H1 (cell line): Measurements from ENCODE around the gene THAP7. TPM values are rescaled to one million over a fixed set of nuclear protein-coding genes. Genes with fewer than 3 reads are reported as not detected.

Source experiments
- CTCF ChIA-PET: fragments of 300-600 bp; sonication (Branson Sonifier 250); formaldehyde crosslinking; loops from one replicate; lab custom pipeline; 2021; ENCODE audit not compliant: partially characterized antibody; lab: Charles Lee
- POLR2A ChIA-PET: fragments of 300-600 bp; sonication (Branson Sonifier 250); formaldehyde crosslinking; loops from one replicate; lab custom pipeline; 2021; ENCODE audit warnings: inconsistent platforms; ENCODE audit not compliant: partially characterized antibody; lab: Charles Lee
- DNase-seq, 2 experiments: peaks; one replicate each; pipeline versions ENCODE4 v3.0.0 to v3.0.0-alpha.2; 2010 to 2022; ENCODE audit warnings: low spot score in 2 of 2, low read depth in 1 of 2, mixed read lengths in 1 of 2
- FAIRE-seq: peaks from 2 replicates; lab custom pipeline; 2011; peaks lifted over from hg19 to GRCh38; lab: Jason Lieb, UNC
- H2AFZ ChIP-seq: 2 replicates; pipeline ENCODE4 v1.8.1; 2012; ENCODE audit warnings: low read length, inconsistent platforms
- H2AK5ac ChIP-seq: 2 replicates; pipeline ENCODE4 v1.6.1; 2013; ENCODE audit warnings: low read depth, low read length
- H2BK120ac ChIP-seq: replicated peaks from 2 replicates; pipeline ENCODE3; 2013; ENCODE audit warnings: low read depth, low read length, inconsistent platforms
- H2BK12ac ChIP-seq: 2 replicates; pipeline ENCODE4 v1.6.1; 2013; ENCODE audit warnings: low read depth, low read length
- H2BK15ac ChIP-seq: 2 replicates; pipeline ENCODE4 v1.6.1; 2013; ENCODE audit warnings: low read length
- H2BK20ac ChIP-seq: 2 replicates; pipeline ENCODE4 v1.6.1; 2013; ENCODE audit warnings: low read length
- H2BK5ac ChIP-seq: 2 replicates; pipeline ENCODE4 v1.6.1; 2013; ENCODE audit warnings: low read depth, low read length
- H3K14ac ChIP-seq: 2 replicates; pipeline ENCODE4 v1.6.1; 2013; ENCODE audit warnings: inconsistent platforms; ENCODE audit not compliant: insufficient read length
- H3K18ac ChIP-seq: 2 replicates; pipeline ENCODE4 v1.6.1; 2013; ENCODE audit warnings: low read length; ENCODE audit errors: extremely low read depth
- H3K23ac ChIP-seq: 2 replicates; pipeline ENCODE4 v1.6.1; 2013; ENCODE audit warnings: inconsistent platforms; ENCODE audit not compliant: insufficient read length
- H3K23me2 ChIP-seq: 2 replicates; pipeline ENCODE4 v1.6.1; 2013; ENCODE audit warnings: low read depth, low read length
- H3K27ac ChIP-seq: 2 replicates; pipeline ENCODE4 v1.6.1; 2011; ENCODE audit warnings: low read depth, low read length, inconsistent platforms
- H3K27me3 ChIP-seq, 4 experiments: replicated peaks in 1 of 4; 1 replicate in 1 of 4; 2 replicates in 3 of 4; pipeline versions ENCODE4 v1.6.1 to v1.8.1; 2011 to 2013; ENCODE audit warnings: low read length in 3 of 4, mild to moderate bottlenecking in 3 of 4, inconsistent platforms in 2 of 4, mixed read lengths in 2 of 4, moderate library complexity in 1 of 4; ENCODE audit not compliant: control insufficient read depth in 3 of 4, insufficient read depth in 3 of 4; ENCODE audit errors: extremely low read depth in 1 of 4
- H3K36me3 ChIP-seq, 4 experiments: 2 replicates each; pipeline versions ENCODE4 v1.6.1 to v1.8.1; 2011 to 2013; ENCODE audit warnings: mild to moderate bottlenecking in 4 of 4, low read length in 3 of 4, moderate library complexity in 2 of 4, control low read depth in 1 of 4, inconsistent platforms in 1 of 4; ENCODE audit not compliant: insufficient read depth in 4 of 4, control insufficient read depth in 2 of 4
- H3K4ac ChIP-seq: replicated peaks from 2 replicates; pipeline ENCODE3; 2013; ENCODE audit warnings: low read length, low read depth, mixed read lengths, inconsistent platforms; ENCODE audit not compliant: insufficient read length
- H3K4me1 ChIP-seq, 4 experiments: replicated peaks in 1 of 4; 1 replicate in 1 of 4; 2 replicates in 3 of 4; pipeline versions ENCODE4 v1.6.1 to v1.8.1; 2011 to 2013; ENCODE audit warnings: low read length in 3 of 4, inconsistent platforms in 2 of 4, mixed read lengths in 1 of 4; ENCODE audit not compliant: insufficient read depth in 4 of 4, control insufficient read depth in 3 of 4
- H3K4me2 ChIP-seq, 2 experiments: 2 replicates each; pipeline versions ENCODE4 v1.6.1 to v1.8.1; 2011 to 2013; ENCODE audit warnings: low read depth in 2 of 2, low read length in 2 of 2, control low read depth in 1 of 2, inconsistent platforms in 1 of 2, mild to moderate bottlenecking in 1 of 2; ENCODE audit not compliant: insufficient read depth in 1 of 2
- H3K4me3 ChIP-seq, 4 experiments: fragments of 200-600, 300-600 bp in 1 of 4; sonication (generic), shearing (Covaris generic), sonication (Bioruptor Twin) in 1 of 4; 2 replicates each; pipeline versions ENCODE4 v1.5.1 to v1.8.1; 2011 to 2016; ENCODE audit warnings: low read length in 4 of 4, low read depth in 3 of 4, control low read depth in 2 of 4, inconsistent platforms in 2 of 4, mild to moderate bottlenecking in 2 of 4, mixed read lengths in 1 of 4, moderate library complexity in 1 of 4; ENCODE audit not compliant: insufficient read depth in 2 of 4; ENCODE audit errors: extremely low read depth in 1 of 4
- H3K56ac ChIP-seq: replicated peaks from 2 replicates; pipeline ENCODE3; 2013; ENCODE audit warnings: low read depth, mild to moderate bottlenecking, mixed read lengths, low read length, inconsistent platforms; ENCODE audit not compliant: insufficient read length
- H3K79me1 ChIP-seq: 2 replicates; pipeline ENCODE4 v1.6.1; 2013; ENCODE audit warnings: low read depth, low read length, control low read depth
- H3K79me2 ChIP-seq, 2 experiments: 2 replicates each; pipeline versions ENCODE4 v1.6.1 to v1.8.1; 2012 to 2013; ENCODE audit warnings: low read length in 2 of 2, mild to moderate bottlenecking in 2 of 2, inconsistent platforms in 1 of 2; ENCODE audit not compliant: insufficient read depth in 2 of 2, control insufficient read depth in 1 of 2
- H3K9ac ChIP-seq, 4 experiments: replicated peaks in 1 of 4; 1 replicate in 1 of 4; 2 replicates in 3 of 4; pipeline versions ENCODE4 v1.6.1 to v1.8.1; 2011 to 2013; ENCODE audit warnings: low read depth in 3 of 4, low read length in 3 of 4, control low read depth in 2 of 4, mild to moderate bottlenecking in 2 of 4, moderate library complexity in 2 of 4, inconsistent platforms in 1 of 4; ENCODE audit errors: extremely low read depth in 1 of 4
- H3K9me3 ChIP-seq, 2 experiments: 2 replicates each; pipeline versions ENCODE4 v1.6.1 to v1.8.1; 2012 to 2013; ENCODE audit warnings: mild to moderate bottlenecking in 2 of 2, moderate library complexity in 2 of 2, control low read depth in 1 of 2, inconsistent platforms in 1 of 2, low read depth in 1 of 2, low read length in 1 of 2, mixed read lengths in 1 of 2; ENCODE audit not compliant: insufficient read depth in 2 of 2
- H4K20me1 ChIP-seq, 2 experiments: replicated peaks in 1 of 2; 2 replicates each; pipeline versions ENCODE3 to v1.8.1; 2011 to 2013; ENCODE audit warnings: inconsistent platforms in 2 of 2, low read length in 2 of 2, mild to moderate bottlenecking in 1 of 2; ENCODE audit not compliant: insufficient read depth in 2 of 2, control insufficient read depth in 1 of 2
- H4K5ac ChIP-seq: 2 replicates; pipeline ENCODE4 v1.6.1; 2013; ENCODE audit warnings: low read length, low read depth, mixed read lengths, inconsistent platforms; ENCODE audit not compliant: insufficient read length
- H4K8ac ChIP-seq: 2 replicates; pipeline ENCODE4 v1.8.0; 2013; ENCODE audit warnings: mild to moderate bottlenecking, moderate library complexity, low read length, inconsistent platforms; ENCODE audit not compliant: insufficient read depth; ENCODE audit errors: extremely low read depth
- H4K91ac ChIP-seq: replicated peaks from 2 replicates; pipeline ENCODE3; 2013; ENCODE audit warnings: low read length, mixed read lengths, inconsistent platforms; ENCODE audit not compliant: insufficient read length
- CTBP2 ChIP-seq: IDR thresholded peaks from 2 replicates; pipeline ENCODE4 v1.7.0; 2011; ENCODE audit warnings: borderline replicate concordance, mild to moderate bottlenecking, moderate library complexity, mixed read lengths, low read length; ENCODE audit not compliant: insufficient read depth, insufficient read length
- NRF1 ChIP-seq: IDR thresholded peaks from 2 replicates; pipeline ENCODE4 v1.6.1; 2011; ENCODE audit warnings: mild to moderate bottlenecking, low read depth, low read length, improper control_type of control experiment
- SIN3A ChIP-seq, 2 experiments: IDR thresholded peaks in 1 of 2; conservative IDR thresholded peaks in 1 of 2; 2 replicates each; pipeline ENCODE4 v1.6.1; 2011 to 2012; ENCODE audit warnings: low read length in 2 of 2, improper control_type of control experiment in 1 of 2, low read depth in 1 of 2, mild to moderate bottlenecking in 1 of 2
- SP1 ChIP-seq: IDR thresholded peaks from 2 replicates; pipeline ENCODE4 v1.6.1; 2011; ENCODE audit warnings: low read depth, low read length
- WGBS, 2 experiments: shearing (Covaris generic) in 1 of 2; methylation state at CpG; one replicate each; pipeline versions ENCODE4 v1.1.6 to v1.1.7; 2013 to 2015; ENCODE audit warnings: low lambda C conversion rate in 2 of 2, mixed read lengths in 2 of 2, inconsistent platforms in 1 of 2, low coverage in 1 of 2, missing lambda C conversion rate in 1 of 2; ENCODE audit not compliant: insufficient replicate concordance in 2 of 2, insufficient coverage in 1 of 2, insufficient read length in 1 of 2; ENCODE audit errors: extremely low coverage in 1 of 2, missing lambda C conversion rate in 1 of 2; 5-methylcytosine and 5-hydroxymethylcytosine counted together
- polyA plus RNA-seq, 7 experiments: library from polyadenylated mRNA; depleted of rRNA in 3 of 7; stranded (reverse) in 5 of 7; unstranded in 2 of 7; fragments of >200 nt in 5 of 7; fragments of 200-250 nt in 2 of 7; gene quantifications; 1 replicate in 5 of 7; 2 replicates in 1 of 7; 4 replicates in 1 of 7; pipeline versions ENCODE4 v1.2.1 to v1.2.3, GENCODE V29; 2011 to 2013; ENCODE audit warnings: missing spikeins in 2 of 7, mixed read lengths in 2 of 7
- total RNA-seq: library from RNA; stranded (reverse); fragmentation: NEBNext Ultra II Directional; extraction: Animal tissue kit (Norgen Biotek cat#: 25700); gene quantifications from 2 replicates; pipeline ENCODE4 v1.2.1, GENCODE V29; 2021

The THAP7 gene
- total and polyA plus RNA-seq, 2 of the 8 experiments (the other 6 are each of a cell fraction or from before 2014, with no cell fraction given), result 16.9 to 32.5 TPM

DNA sequence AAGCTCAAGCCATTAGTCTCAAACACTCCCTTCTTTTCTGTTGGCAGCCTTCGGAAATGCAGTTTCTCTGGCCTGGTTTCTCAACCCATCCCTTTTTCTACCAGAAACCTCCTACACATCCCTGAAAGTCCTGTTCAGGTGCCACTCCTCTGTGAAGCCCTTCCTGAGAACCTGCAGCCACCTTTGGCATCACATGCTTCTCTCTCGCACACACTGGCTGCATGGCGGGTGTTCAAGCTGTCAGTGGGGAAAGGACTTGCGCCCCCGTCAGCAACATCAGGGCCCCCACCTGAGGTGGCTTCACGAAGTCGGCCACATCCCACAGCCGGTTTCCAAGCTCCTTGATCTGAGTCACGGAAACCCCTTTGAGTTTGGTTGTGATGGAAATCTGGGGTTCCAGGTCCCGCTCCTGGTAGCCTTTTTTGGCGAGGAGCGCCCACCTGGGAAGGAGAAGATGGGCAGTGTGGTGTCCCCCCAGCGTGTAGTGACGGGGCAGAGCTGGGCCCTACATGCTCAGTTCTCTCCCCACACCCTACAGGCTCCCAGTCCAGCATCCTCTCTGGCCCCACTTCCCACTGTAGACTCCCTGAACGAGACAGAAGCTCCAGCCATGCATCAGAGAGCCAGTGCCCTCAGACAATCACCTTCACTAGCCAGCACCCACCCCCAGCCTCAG lies 42.1 kb upstream of the THAP7 start:
- Histone ChIP-seq H3K23ac (no peak overlapping the region), H3K4me1 (peaks cover 0 to 10% (median 0%) of the 10 kb centered on the region in 4 experiments; a peak in 2 of 7 replicates), H3K9me3 (no peaks in the 10 kb centered on the region), H4K91ac (no peak overlapping the region), H3K4me2 (no peak overlapping the region), H2BK20ac (no peak overlapping the region), H3K36me3 (no peaks in the 10 kb centered on the region), H3K27me3 (peaks cover 0 to 7% (median 2%) of the 10 kb centered on the region in 4 experiments; a peak in 3 of 7 replicates), H3K56ac (no peak overlapping the region), H2AFZ (no peak overlapping the region), H3K4ac (no peak overlapping the region), H2AK5ac (no peak overlapping the region), H3K23me2 (peaks cover 6% of the 10 kb centered on the region; the same call in 1 of the 2 replicates), H3K14ac (no peak overlapping the region), H3K79me2 (no peaks in the 10 kb centered on the region), H3K4me3 (no peak overlapping the region), H3K9ac (no peak overlapping the region), H4K20me1 (no peaks in the 10 kb centered on the region), H2BK120ac (no peak overlapping the region), H3K18ac (no peak overlapping the region), H2BK15ac (no peak overlapping the region), H3K79me1 (no peaks in the 10 kb centered on the region), H4K5ac (no peak overlapping the region), H2BK5ac (no peak overlapping the region), H2BK12ac (no peak overlapping the region), H3K27ac (no peak overlapping the region), H4K8ac (no peak overlapping the region)
- ChIA-PET CTCF (interaction anchor here (0.8 to 3.9 kb wide), 7 partner anchors 10 to 62 kb away, joined by 3 to 18 read pairs (median 4); partner anchors contain the start of gene LZTR1), POLR2A (interaction anchor here (0.7 to 1.8 kb wide), 2 partner anchors 21 to 45 kb away, joined by 3 to 5 read pairs; no protein-coding TSS in a partner anchor)
- FAIRE-seq (no peak), DNase-seq (no peak)
- WGBS, 2 experiments, result 88% methylated on average over 15 of the region's 15 CpGs; no CpG with 5 or more reads in 1 of the 2 experiments
- TF ChIP-seq SP1 (no peak), NRF1 (no peak), CTBP2 (no peak), SIN3A (conservative IDR thresholded peaks at IDR 0.05 in 1 of 2, IDR thresholded peaks at IDR 0.05 in 1 of 2; ENCODE audit: low read depth in 1 of 2, low read length in 2 of 2) (no peak)
